GM19395 (cell line): ENCODE data around the gene MSI2.

Experiments used
- ATAC-seq: cut with Tn5 transposase; IDR thresholded peaks from one replicate; pipeline ENCODE4 v1.9.1; 2021; ENCODE audit warnings: mild to moderate bottlenecking, moderate library complexity; ENCODE audit not compliant: unreplicated experiment

MSI2 gene

GRCh38 chr17:57601143-57601735 lies 344.9 kb downstream of the MSI2 start:
- ATAC-seq: no peak

- no peak for ATAC-seq
Measured at GRCh38 chr17:57602896-57603295, 346.6 kb downstream of the MSI2 start.

- ATAC-seq: no peak
Measured at GRCh38 chr17:57603546-57603945, 347.2 kb downstream of the MSI2 start.

GRCh38 chr17:57603978-57604377 lies 347.7 kb downstream of the MSI2 start:
- ATAC-seq: peak; percentile 52

- peak; percentile 70 for ATAC-seq
Measured at GRCh38 chr17:57604771-57605674, 348.7 kb downstream of the MSI2 start.

GRCh38 chr17:57605675-57606105 lies 349.4 kb downstream of the MSI2 start:
- peak; percentile 37 for ATAC-seq

GRCh38 chr17:57606111-57606875 lies 350.0 kb downstream of the MSI2 start:
- peak; percentile 9 for ATAC-seq

GRCh38 chr17:57607553-57608120 lies 351.3 kb downstream of the MSI2 start:
- ATAC-seq: no peak

GRCh38 chr17:57608369-57609124 lies 352.2 kb downstream of the MSI2 start:
- ATAC-seq: no peak

GRCh38 chr17:57609125-57609877 lies 353.0 kb downstream of the MSI2 start:
- no peak for ATAC-seq

GRCh38 chr17:57609878-57610270 lies 353.6 kb downstream of the MSI2 start:
- ATAC-seq: no peak

- peak; percentile 78 for ATAC-seq
Measured at GRCh38 chr17:57612202-57613071, 356.1 kb downstream of the MSI2 start.

- ATAC-seq: no peak
Measured at GRCh38 chr17:57614742-57615141, 358.4 kb downstream of the MSI2 start.

- no peak for ATAC-seq
Measured at GRCh38 chr17:57615836-57616757, 359.8 kb downstream of the MSI2 start.

- no peak for ATAC-seq
Measured at GRCh38 chr17:57617218-57617617, 360.9 kb downstream of the MSI2 start.

- ATAC-seq: no peak
Measured at GRCh38 chr17:57619061-57619937, 363.0 kb downstream of the MSI2 start.

- ATAC-seq: no peak
Measured at GRCh38 chr17:57620576-57620975, 364.3 kb downstream of the MSI2 start.
